ENCODE data around the gene PAX8.
A peak's percentile ranks its signal among the peaks of the same experiment; 100 is the strongest.

Gene PAX8

DNA sequence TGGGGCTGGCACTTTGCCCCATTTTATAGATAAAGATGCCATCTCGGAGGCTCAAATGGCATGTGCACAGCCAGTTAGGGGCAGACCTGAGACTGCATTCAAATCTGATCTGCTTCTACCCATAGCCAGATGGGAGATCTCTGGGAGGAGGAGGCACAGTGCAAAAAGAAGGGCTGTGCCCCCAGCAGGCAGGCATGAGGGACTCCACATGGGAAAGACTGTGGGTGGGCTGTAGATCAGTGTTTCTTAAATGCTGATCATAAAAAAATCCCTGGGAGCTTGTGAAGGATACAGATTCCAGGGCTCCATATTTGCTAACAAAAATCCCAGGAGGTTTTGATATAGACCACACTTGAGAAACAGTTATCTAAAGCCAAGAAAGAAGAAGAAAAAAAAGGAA is 15.2 kb downstream of the PAX8 start:
- no peak for DNase-seq

DNA sequence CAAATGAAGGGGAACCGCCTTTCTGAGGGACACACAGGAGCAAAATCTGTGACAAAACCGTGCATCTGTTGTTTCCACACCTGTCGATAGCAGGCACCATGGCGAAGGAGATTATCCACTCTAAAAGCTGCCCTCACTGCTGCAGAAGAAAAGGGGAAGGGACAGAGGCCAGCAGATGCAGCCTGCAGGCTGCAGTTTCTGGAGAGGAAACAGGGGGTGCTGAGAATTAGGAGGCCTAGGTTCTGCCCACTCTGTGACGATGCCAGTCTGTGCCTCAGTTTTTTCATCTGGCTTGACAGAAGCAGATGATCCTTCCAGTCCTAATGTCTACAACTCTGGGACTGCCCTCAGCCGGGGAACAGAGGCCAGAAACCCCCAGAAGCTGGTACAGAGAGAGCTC is 17.7 kb downstream of the PAX8 start:
- DNase-seq = no peak

DNA sequence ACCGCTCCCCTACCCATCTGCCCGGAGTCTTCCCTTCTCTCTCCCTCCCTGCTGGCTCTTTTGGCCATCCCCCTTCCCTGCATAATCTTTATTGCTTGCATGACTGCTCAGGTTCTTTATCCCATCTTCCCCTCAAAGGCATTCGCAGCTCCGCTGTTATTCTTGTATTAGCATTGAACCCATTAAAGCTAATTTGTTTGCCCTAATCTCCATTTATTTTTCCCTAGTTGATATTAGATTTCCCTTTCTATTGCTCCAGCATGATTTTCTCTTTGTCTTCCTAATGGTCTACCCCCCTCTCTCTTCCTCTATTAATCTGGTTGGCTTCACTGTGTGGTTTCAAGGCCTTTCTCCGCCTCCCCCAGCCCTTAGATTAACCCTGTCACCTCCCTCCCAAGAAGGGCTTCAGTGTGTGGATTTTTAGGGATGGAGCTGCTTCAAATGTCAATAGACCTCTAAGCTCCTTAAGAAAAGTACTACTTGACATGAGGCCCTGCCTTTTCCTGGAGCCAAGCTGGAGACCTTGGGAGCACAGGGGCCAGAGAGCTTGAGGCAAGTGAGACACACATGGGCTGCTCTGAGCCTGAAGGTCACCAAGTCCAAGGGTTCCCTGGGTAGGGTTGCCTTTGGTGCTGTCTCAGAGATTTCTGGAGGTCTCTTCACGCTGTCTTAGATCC is 20.1 kb downstream of the PAX8 start:
- DNase-seq = no peak

DNA sequence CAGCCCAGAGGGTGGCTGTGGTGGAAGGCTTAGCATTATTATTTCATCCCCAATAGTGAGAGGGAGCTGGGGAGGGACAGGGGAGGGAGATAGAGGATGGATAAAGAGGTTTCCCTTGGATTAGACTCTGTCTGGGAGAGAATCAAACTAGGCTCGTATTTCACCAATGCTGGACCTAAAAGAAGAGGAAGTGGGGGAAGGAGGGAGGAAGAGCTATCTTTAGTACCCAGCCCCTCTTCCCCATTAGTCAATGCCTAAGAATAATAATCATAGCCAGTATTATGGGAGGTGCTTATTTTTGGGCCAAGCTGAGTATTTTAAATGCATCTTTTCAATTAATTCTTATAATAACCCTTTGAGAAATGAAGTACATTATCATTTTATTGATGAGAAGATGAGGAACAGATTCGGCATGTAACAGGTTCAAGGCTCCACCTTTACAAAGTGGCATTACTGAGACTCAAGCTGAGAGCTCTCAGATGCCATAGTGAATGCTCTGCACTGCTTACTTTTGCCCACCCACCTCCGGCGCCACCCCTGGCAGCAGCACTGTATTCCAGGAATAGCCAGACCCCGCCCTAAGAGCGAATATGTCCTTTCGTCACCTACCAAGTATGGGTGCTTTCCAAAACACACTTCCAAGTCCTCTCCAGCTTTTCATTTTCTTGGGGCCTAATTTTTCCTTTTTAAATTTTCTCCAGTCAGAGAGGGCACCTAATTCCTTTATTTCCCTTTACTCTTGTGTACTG is 21.0 kb downstream of the PAX8 start:
- DNase-seq = no peak

DNA sequence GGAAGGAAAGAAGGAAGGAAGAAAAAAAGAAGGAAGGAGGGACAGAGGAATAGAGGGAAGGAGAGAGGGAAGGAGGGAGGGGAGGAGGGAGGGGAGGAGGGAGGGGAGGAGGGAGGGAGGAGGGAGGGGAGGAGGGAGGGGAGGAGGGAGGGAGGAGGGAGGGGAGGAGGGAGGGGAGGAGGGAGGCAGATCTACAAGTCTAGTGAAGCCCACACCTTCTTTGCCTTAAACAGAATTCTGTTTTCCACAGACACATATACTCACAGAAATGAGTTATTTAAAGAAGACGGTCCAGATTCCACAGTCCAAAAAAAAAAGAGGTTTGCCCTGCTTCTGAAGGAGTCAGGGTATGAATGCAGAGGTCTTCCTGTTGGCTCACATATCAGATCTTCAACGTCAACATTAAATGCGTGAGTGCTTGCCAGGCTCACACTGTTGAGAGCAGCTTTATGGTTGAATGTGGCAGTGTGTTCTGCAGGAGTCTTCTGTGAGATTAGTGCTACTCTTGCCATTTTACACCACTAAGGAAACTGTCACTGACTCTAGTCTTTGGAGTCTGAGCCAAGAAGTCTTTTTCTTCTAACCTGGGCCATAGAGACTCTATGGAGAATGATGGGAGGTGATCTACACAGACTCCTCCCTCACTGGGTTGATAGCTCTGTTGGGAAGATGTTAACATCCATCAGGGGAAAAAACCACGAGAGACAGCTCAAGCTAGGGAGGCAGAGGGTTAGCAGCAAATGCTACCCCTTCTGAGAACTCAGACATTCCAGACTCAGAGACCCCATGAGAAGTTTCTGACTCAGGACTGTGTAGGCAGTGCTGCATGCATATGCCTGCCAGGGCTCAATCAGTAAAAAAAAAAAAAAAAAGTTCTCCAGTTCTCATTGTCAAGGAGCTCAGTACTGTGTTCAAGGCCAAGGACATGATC is 23.3 kb downstream of the PAX8 start:
- DNase-seq = no peak

DNA sequence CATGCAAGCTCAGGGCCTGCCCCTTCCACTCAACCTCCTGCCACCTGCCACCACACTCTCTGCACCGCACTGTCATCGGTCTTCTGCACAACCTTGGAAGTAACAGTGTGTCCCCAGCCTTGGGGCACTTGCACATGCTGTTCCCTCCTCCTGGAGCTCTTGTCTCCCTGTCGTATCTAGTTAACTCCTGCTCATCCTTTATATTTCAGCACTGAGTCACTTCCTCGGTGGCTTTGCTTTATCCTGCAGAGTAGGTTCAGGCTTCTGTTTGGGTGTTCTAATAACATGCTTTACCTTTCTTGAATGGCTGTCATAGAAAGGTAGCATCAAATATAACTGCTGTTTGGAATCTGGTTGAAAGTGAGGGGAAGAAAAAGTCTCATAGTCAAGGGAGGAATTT is 25.3 kb downstream of the PAX8 start:
- DNase-seq = no peak

DNA sequence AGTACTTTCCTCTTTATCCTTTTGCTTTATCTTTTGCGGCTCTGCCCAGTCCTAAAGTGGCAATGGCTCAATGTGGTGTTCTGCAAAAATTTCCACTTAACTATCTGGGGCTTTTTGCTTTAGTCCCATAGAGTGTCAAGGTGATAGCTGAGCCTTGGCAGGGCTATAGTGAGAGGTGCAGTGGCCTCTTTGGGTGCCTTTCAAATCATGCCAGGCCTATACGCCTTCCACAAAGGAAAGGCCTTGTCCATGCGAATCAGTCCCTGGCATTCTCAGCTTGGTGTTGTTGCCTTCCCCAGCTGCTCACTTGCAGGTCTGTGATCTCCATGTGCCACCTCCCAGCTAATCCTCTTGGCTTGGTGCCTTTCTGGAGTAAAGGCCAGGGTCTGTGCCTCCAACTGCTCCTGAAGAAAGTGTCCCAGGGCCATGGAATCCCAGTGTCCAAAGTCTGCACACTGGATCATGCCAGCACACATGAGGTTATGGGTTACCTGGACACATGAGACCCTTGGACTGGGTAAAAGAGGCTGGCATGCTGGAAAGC is 26.6 kb downstream of the PAX8 start:
- DNase-seq = no peak

DNA sequence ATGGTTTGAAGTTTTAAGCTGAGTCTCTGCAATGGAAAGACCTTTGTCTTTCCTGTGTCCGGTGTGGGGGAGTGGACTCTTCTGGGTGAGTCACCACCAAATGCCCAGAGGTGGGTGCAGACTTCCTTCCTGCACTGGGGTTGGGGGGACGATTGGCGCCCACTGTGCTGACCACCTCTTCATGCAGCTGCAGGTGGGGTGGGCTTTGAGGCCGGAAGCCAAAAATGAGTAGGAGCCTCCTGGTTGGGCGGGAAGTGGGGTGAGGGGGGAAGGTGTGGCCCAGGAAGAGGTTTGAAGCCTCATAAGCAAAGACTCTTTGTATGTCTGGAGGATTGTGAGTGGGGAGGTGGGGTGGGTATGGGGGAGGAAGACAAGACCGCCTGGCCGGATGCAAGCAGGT is 27.6 kb downstream of the PAX8 start:
- no peak for DNase-seq

DNA sequence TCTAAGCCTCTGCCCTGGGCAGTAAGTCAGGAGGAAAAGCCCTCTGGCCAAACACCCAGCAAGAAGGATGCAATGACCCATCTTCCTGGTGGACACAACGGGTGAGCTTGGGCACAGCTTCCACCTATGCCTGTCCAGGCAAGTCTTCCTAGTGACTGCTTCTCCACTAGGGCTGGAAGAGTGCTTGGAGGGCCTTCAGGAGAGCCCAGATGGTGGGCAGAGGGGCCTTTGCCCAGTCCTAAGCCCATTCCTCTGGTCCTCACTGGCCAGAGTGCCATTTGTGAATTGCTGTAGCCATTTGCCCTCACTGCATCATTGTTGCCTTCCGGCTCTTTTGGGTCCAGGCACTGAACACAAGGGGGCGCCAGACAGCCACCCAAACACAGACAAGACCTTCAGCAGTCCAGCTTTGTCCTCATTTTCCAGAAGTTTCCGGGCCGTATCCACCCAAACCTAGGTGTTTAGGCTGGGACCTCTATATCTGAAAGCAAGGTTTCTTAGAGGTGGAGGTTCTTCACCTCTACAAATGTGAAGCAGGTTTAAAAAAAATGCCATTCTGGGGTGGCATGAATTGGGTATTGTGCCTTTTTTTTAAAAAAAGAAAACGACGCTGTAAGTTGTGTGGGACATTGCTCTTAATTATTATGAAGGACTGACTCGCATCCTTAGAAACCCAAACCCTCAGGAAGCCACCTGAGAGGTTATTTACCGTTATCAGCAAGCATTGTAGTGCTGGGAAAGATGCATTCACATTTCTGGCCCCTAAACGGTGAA is 29.5 kb downstream of the PAX8 start:
- DNase-seq = peak; percentile 67

DNA sequence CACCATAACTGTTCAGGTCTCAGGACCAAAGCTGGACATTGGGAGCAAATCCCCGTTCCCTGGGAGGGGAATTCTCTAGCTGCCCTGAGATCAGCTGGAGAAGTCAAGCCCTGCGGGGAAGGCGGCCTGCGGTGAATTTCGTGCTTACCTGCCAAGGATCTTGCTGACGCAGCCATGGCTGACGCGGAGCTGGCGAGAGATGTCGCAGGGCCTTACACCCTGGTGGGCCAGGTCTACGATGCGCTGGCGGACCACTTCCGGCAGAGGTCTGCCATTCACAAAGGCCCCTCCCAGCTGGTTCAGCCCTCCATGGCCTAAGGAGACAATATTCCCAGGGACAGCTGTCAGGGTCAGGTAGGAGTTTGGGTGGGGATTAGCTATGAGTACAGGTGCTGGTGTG is 32.1 kb downstream of the PAX8 start:
- no peak for DNase-seq

DNA sequence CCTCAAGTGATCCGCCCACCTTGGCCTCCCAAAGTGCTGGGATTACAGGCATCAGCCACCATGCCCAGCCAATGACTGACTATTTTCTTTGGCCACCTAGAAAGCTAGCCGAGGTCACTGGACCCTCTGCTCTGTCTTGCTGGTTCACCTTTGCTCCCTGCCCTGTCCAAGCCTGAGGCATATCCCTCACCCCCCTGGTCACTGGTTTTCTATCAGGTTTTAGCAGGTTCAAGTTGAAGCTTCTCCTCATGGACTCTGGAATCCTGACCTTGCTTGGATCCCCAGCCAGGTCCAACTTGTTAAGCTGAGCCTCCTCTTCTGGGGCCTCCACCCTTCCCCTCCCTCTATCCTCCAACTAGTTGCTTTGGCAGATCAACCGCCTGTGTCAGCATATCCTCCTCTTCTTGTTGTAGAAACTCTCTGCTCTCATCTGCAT is 33.4 kb downstream of the PAX8 start:
- no peak for DNase-seq

DNA sequence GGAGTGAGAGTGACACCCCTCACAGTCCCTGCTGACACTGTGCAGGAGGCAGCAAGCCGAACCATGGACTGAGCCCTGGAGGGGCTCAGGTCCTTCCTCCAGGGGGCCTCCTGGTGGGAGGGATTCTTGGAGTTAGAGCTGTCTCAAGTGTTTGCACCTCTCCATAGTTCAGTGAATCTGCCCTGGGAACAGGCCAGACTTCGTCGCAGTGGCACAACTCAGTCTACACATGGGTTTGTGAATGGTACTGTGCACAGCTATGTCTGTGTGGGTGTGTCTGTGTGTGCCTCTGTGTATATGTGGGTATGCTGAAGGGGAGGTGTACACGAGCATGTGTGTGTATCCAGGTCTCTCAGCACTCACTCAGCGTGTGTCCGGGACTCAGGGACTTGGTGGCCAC is 36.4 kb downstream of the PAX8 start:
- DNase-seq = no peak

DNA sequence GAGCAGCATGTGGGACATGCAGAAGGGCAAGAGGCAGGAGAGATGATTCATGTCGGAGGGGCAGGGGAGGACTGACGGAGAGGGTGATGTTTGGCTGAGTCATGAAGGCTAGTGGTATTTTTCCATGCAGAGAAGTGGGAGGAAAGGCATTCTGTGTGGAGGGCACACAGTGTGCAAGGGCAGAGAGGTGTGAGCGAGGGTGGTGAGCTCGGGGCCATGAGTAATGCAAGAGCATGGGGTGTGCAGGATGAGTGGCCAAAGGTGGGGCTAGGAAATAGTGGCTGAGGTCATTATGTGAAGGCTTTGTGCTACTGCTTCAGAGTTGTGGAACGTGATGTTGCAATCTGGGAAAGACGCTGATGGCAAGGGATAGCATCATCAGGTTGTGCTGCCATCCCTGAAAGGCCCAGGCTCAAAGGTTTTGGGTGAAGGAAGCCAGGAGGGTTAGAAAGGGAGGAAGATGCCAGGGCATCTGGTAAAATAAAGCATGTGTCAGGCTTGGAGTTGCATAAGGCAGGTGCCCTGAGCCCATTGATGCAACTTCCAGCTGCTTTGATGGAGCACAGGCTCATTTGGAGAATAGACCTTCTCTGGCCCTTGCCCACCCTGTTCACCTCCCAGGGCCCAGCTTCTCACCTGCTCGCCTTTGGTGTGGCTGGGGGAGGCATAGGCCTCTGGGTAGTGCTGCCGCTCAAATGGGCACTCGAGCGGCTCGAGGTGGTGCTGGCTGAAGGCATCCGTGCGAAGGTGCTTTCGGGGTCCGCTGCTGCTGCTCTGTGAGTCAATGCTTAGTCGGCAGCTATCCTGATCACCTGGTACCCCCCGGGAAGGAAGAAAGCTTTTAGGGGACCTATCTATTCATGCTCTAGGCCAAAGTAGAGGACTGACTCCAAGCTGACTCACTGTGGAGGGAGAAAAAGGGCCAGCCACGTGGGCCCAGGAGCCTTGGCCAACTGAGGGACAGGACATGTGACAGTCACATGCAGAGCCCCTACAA is 37.5 kb downstream of the PAX8 start:
- DNase-seq = no peak

DNA sequence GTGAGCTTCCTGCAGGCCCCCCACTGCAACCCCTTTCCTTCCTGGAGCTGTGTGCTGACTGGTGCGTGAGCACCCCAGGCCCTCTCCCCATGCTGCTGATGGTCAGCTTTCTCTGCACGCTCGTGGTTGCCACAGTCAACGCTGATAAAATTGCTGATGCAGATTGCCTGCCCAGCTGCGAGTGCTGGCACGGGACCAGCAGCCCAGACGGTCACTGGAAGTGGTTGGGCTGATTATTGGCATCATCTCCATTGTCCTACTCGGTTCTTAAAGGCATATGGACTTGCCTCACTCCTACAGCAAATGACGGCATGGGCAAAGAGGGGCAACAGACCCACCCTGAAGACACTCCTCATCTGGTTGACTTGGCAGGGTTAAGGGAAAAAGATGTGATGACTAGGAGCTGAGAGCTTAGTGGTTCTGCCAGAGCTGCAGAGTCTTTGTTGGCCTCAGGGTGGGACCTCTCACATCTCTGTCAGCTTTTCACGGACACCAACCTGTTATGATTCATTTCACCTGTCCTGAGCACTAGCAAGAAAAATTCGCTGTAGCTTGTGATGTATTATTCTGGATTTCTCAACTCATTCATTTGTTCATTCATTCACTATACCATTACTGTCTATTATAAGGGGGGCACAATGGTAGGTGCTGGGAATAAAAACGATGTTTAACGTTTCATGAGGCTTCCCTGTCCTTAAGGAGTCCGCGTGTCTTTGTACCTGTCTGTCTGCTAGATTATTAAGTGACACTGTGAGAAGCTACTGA is 38.4 kb downstream of the PAX8 start:
- no peak for DNase-seq

DNA sequence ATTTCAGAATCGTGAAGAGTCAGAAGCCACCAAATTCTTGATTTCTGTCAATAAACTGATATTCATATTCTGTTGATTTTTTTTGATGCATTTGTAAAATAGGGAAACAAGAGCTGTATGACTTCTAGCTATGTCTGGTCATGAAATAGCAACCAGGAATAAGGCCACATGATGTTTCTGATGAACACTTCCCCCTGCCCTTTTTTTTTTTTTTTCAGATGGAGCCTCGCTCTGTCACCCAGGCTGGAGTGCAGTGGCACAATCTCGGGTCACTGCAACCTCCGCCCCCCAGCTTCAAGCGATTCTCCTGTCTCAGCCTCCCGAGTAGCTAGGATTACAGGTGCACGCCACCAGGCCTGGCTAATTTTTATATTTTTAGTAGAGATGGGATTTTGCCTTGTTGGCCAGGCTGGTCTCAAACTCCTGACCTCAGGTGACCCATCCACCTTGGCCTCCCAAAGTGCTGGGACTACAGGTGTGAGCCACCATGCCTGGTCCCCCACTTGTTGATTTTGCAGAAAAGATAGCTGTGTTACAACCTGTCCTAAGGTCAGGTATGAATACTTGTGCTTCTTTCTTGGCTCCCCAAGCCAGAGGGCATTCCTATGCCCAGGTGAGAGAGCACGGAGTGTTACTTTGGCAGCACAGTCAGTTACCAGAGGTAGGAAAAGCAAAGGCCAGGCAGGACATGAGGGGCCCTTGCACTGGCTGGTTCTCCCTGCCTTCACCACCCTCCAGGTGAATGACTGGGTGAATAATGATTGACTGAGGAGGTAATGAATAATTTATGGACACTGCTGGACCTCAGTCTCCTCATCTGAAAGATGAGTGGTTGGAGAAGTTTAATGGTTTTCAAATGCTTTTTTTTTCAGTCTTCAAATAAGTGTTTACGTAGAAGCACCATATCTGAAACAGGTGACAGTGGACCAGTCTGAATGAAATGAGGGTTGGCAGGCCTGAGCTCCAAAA is 39.6 kb downstream of the PAX8 start:
- DNase-seq = no peak

DNA sequence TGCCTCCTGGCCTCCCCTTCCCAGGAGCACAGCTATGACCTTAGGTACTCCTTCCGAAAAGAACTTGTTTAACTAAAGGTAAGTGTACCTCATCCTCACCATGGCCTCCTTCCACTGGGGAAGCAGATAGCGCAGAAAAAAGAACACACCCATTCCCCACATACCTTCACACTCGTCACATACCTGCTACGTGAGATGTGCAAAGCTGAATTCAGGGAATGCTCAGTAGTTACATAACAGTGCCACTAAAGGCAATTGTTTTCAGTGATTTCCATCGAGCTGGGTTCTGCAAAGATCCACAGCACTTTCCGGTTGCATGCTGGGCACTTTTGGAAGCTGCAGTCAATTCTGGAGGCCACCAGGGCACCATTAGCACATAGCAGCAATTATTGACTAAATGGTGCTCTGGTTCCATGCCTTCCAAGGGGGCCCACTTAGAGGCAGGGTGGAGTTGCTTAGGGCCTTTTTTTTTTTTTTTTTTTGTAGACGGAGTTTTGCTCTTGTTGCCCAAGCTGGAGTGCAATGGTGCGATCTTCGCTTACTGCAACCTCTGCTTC is 41.0 kb downstream of the PAX8 start:
- DNase-seq = no peak

DNA sequence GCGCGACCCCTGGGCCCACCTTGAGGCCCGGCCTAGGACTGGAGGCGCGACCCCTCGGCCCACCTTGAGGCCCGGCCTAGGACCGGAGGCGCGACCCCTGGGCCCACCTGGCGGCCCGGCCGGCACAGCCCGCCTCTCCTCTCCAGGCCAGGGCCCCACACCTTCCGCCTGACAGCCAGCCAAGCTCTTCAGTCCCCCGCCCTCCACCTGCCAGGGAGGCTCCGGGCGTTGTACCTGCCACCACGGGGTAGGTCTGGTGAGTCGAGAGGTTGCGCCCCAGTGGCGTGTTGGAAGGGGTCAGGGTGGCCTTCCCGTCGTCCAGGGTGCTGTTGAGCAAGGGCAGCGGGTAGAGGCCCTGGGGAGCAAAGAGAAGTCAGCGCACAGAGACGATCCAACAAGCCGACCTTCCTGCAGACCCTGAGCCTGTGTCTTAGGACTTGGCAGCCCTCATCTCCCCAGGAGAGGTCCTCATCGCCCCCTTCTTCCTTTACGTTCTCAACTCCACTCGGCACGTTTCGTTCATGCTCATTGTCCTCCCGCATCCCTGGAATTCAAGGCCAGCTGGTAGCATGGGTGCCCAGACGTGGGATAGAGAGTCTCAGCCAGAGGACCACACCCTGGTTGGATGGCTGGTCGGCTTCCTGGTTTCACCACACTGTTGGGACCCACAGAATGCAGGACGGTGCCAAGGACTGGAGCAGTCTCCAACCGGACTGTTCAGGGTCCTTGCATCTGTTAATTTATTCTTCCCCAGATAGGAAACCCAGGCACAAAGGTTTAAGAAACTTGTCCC is 42.2 kb downstream of the PAX8 start:
- no peak for DNase-seq

Measured in NCI-H1436 (cell line).